ENCODE data around the gene CNTN6. TPM values are rescaled to one million over a fixed set of nuclear protein-coding genes. Genes with fewer than 3 reads are reported as not detected.

CNTN6 gene
- total RNA-seq, 1 donor from 2014 or later: not detected

GRCh38 chr3:1135194-1135593 lies 42.4 kb downstream of the CNTN6 start:
- no peak overlapping the region for H3K4me3 ChIP-seq
- intact Hi-C loops (cut with micrococcal nuclease): no loop called here
- no peak for DNase-seq

GRCh38 chr3:1138036-1138435 lies 45.2 kb downstream of the CNTN6 start:
- H3K4me3 ChIP-seq: no peak overlapping the region
- no peaks in the 10 kb centered on the region for H3K36me3 ChIP-seq
- no peaks in the 10 kb centered on the region for H3K27me3 ChIP-seq (ENCODE audit: low read depth)
- DNase-seq: no peak
- intact Hi-C loops (cut with micrococcal nuclease): no loop called here
- TF ChIP-seq CTCF (IDR thresholded peaks at IDR 0.05; ENCODE audit: borderline replicate concordance): no peak
- H3K9me3 ChIP-seq (replicated peaks): no peaks in the 10 kb centered on the region
- H3K27ac ChIP-seq (replicated peaks): no peak overlapping the region
- no peaks in the 10 kb centered on the region for H3K4me1 ChIP-seq

More at GRCh38 chr3:1135194-1135593, 42.4 kb downstream of the CNTN6 start:
- no peaks in the 10 kb centered on the region for H3K36me3 ChIP-seq
- no peak overlapping the region for H3K27ac ChIP-seq (replicated peaks)
- no peak for TF ChIP-seq CTCF (IDR thresholded peaks at IDR 0.05; ENCODE audit: borderline replicate concordance)
- no peaks in the 10 kb centered on the region for H3K9me3 ChIP-seq (replicated peaks)
- no peaks in the 10 kb centered on the region for H3K4me1 ChIP-seq
- H3K27me3 ChIP-seq (ENCODE audit: low read depth): no peaks in the 10 kb centered on the region

GRCh38 chr3:1139071-1139470 lies 46.2 kb downstream of the CNTN6 start:
- intact Hi-C loops (cut with micrococcal nuclease): no loop called here
- TF ChIP-seq CTCF (IDR thresholded peaks at IDR 0.05; ENCODE audit: borderline replicate concordance): no peak
- Histone ChIP-seq H3K4me1 (no peaks in the 10 kb centered on the region), H3K27ac (replicated peaks) (no peak overlapping the region), H3K27me3 (ENCODE audit: low read depth) (no peaks in the 10 kb centered on the region), H3K9me3 (replicated peaks) (no peaks in the 10 kb centered on the region), H3K4me3 (no peak overlapping the region), H3K36me3 (no peaks in the 10 kb centered on the region)
- no peak for DNase-seq

GRCh38 chr3:1147326-1147725 lies 54.5 kb downstream of the CNTN6 start:
- Histone ChIP-seq H3K27me3 (ENCODE audit: low read depth) (no peaks in the 10 kb centered on the region), H3K36me3 (no peaks in the 10 kb centered on the region), H3K27ac (replicated peaks) (no peak overlapping the region), H3K4me1 (no peaks in the 10 kb centered on the region), H3K4me3 (no peak overlapping the region), H3K9me3 (replicated peaks) (no peaks in the 10 kb centered on the region)
- intact Hi-C loops (cut with micrococcal nuclease): no loop called here
- no peak for TF ChIP-seq CTCF (IDR thresholded peaks at IDR 0.05; ENCODE audit: borderline replicate concordance)
- no peak for DNase-seq

- Histone ChIP-seq H3K27me3 (ENCODE audit: low read depth) (no peaks in the 10 kb centered on the region), H3K27ac (replicated peaks) (no peak overlapping the region), H3K4me1 (no peaks in the 10 kb centered on the region), H3K9me3 (replicated peaks) (no peaks in the 10 kb centered on the region), H3K36me3 (no peaks in the 10 kb centered on the region), H3K4me3 (no peak overlapping the region)
- intact Hi-C loops (cut with micrococcal nuclease): no loop called here
- TF ChIP-seq CTCF (IDR thresholded peaks at IDR 0.05; ENCODE audit: borderline replicate concordance): no peak
- no peak for DNase-seq
Observed at GRCh38 chr3:1147819-1148218, 55.0 kb downstream of the CNTN6 start.

GRCh38 chr3:1164101-1164500 lies 71.3 kb downstream of the CNTN6 start:
- no peak for TF ChIP-seq CTCF (IDR thresholded peaks at IDR 0.05; ENCODE audit: borderline replicate concordance)
- intact Hi-C loops (cut with micrococcal nuclease): no loop called here
- no peaks in the 10 kb centered on the region for H3K9me3 ChIP-seq (replicated peaks)
- no peaks in the 10 kb centered on the region for H3K4me1 ChIP-seq
- no peaks in the 10 kb centered on the region for H3K36me3 ChIP-seq
- no peak for DNase-seq
- H3K27me3 ChIP-seq (ENCODE audit: low read depth): no peaks in the 10 kb centered on the region
- no peak overlapping the region for H3K4me3 ChIP-seq
- H3K27ac ChIP-seq (replicated peaks): no peak overlapping the region
